Activated CD8-positive, alpha-beta memory T cell treated with anti-CD3 and anti-CD28 coated beads for 1 hour (primary cell): ENCODE results near the gene NDUFA7.
"Not testable (repeated sequence)": the region's sequence is repeated elsewhere in the genome, so short reads cannot be mapped to it uniquely, and the experiment has no call there.

Experiments
- DNase-seq, 2 donors: peaks; one replicate each; pipeline ENCODE4 v3.0.0-alpha.2; 2020; ENCODE audit warnings: low read depth in 1 of 2; ENCODE audit errors: extremely low read depth in 1 of 2

Gene NDUFA7

GRCh38 chr19:8342316-8342683 is 21.1 kb upstream of the NDUFA7 start:
- DNase-seq: no peak

GRCh38 chr19:8341504-8341903 is 20.3 kb upstream of the NDUFA7 start:
- DNase-seq: not testable (repeated sequence)

GRCh38 chr19:8340341-8341096 is 19.3 kb upstream of the NDUFA7 start:
- no peak for DNase-seq

GRCh38 chr19:8338835-8339234 is 17.7 kb upstream of the NDUFA7 start:
- no peak for DNase-seq

- no peak for DNase-seq
Observed at GRCh38 chr19:8337728-8338127, 16.6 kb upstream of the NDUFA7 start.

- DNase-seq: no peak
Observed at GRCh38 chr19:8336660-8337059, 15.5 kb upstream of the NDUFA7 start.

- no peak for DNase-seq
Observed at GRCh38 chr19:8336072-8336569, 14.9 kb upstream of the NDUFA7 start.

GRCh38 chr19:8335343-8336071 is 14.3 kb upstream of the NDUFA7 start:
- DNase-seq: no peak

- DNase-seq: no peak
Observed at GRCh38 chr19:8334458-8335342, 13.5 kb upstream of the NDUFA7 start.

- DNase-seq: no peak
Observed at GRCh38 chr19:8333767-8334457, 12.7 kb upstream of the NDUFA7 start.

- DNase-seq: no peak
Observed at GRCh38 chr19:8332976-8333766, 12.0 kb upstream of the NDUFA7 start.

- no peak for DNase-seq
Observed at GRCh38 chr19:8331263-8331845, 10.2 kb upstream of the NDUFA7 start.

- no peak for DNase-seq
Observed at GRCh38 chr19:8329996-8330395, 8.8 kb upstream of the NDUFA7 start.

- DNase-seq: no peak
Observed at GRCh38 chr19:8325454-8325853, 4.3 kb upstream of the NDUFA7 start.

- no peak for DNase-seq
Observed at GRCh38 chr19:8324186-8325050, 3.2 kb upstream of the NDUFA7 start.

GRCh38 chr19:8323781-8324185 is 2.6 kb upstream of the NDUFA7 start:
- no peak for DNase-seq

- DNase-seq: no peak
Observed at GRCh38 chr19:8322638-8322997, 1.4 kb upstream of the NDUFA7 start.

GRCh38 chr19:8321986-8322637 is 937 bp upstream of the NDUFA7 start:
- no peak for DNase-seq
